Gastrocnemius medialis (tissue), 4 donors: ENCODE data around the gene TBX15. TPM values are rescaled to one million over a fixed set of nuclear protein-coding genes. Genes with fewer than 3 reads are reported as not detected.
A peak's percentile ranks its signal among the peaks of the same experiment; 100 is the strongest.

Experiments used
- ATAC-seq, 2 donors: fragments of 150-250 bp; one replicate each; pipeline ENCODE4 v1.9.1; 2016
- DNase-seq, 2 donors: peaks; one replicate each; pipeline ENCODE4 v3.0.0-alpha.2; 2019
- H3K27ac ChIP-seq, 4 donors: fragments of 200-600 bp; sonication (generic); 1 replicate in 1 of 4; 2 replicates in 3 of 4; pipeline ENCODE4 v1.5.1; 2016 to 2018; ENCODE audit warnings: mild to moderate bottlenecking in 2 of 4, moderate library complexity in 1 of 4
- H3K27me3 ChIP-seq, 3 donors: fragments of 200-600 bp; sonication (generic) in 2 of 3; 1 replicate in 1 of 3; 2 replicates in 2 of 3; pipeline versions ENCODE4 v1.5.1 to v1.6.0; 2016 to 2019; ENCODE audit warnings: mild to moderate bottlenecking in 1 of 3, moderate library complexity in 1 of 3
- H3K36me3 ChIP-seq, 2 donors: fragments of 200-600 bp; sonication (generic) in 1 of 2; one replicate each; pipeline ENCODE4 v1.5.1; 2017 to 2018
- H3K4me1 ChIP-seq, 2 donors: fragments of 200-600 bp; sonication (generic) in 1 of 2; one replicate each; pipeline ENCODE4 v1.5.1; 2016 to 2017; ENCODE audit warnings: mild to moderate bottlenecking in 2 of 2
- H3K4me3 ChIP-seq, 4 donors: fragments of 200-600 bp; sonication (generic) in 3 of 4; 1 replicate in 1 of 4; 2 replicates in 3 of 4; pipeline ENCODE4 v1.5.1; 2016 to 2019; ENCODE audit warnings: mild to moderate bottlenecking in 2 of 4
- H3K9me3 ChIP-seq, 3 donors: fragments of 200-600 bp; sonication (generic) in 2 of 3; 1 replicate in 1 of 3; 2 replicates in 2 of 3; pipeline ENCODE4 v1.5.1; 2016 to 2019
- POLR2A ChIP-seq, 2 donors: fragments of 450-650 bp; IDR thresholded peaks; one replicate each; pipeline ENCODE4 v1.6.1; 2017; ENCODE audit warnings: antibody characterized with exemption in 2 of 2, mild to moderate bottlenecking in 2 of 2, moderate library complexity in 2 of 2
- in situ Hi-C, 4 donors: fragments of 200-750 bp; cut with MboI; loops; one replicate each; pipeline versions ENCODE4 v1.15.0 to v1.8.0; 2017; ENCODE audit warnings: low sequenced_read_pairs in 4 of 4
- intact Hi-C: fragments of 100-400 bp; cut with DNase I; formaldehyde crosslinking; loops from one replicate; pipeline ENCODE4 v1.15.1; 2023; ENCODE audit warnings: low total_unique reads
- total RNA-seq, 4 donors: library from RNA; depleted of rRNA; stranded (reverse); fragments of >200 nt; gene quantifications; one replicate each; pipeline versions ENCODE4 v1.1.0 to v1.2.3, GENCODE V29; 2016
- TF ChIP-seq, protein P1 (sequence below), 5 experiments: fragments of 450-650 bp in 3 of 5; fragments of 200-600 bp in 2 of 5; sonication (generic) in 2 of 5; IDR thresholded peaks in 4 of 5; conservative IDR thresholded peaks in 1 of 5; 1 replicate in 4 of 5; 2 replicates in 1 of 5; pipeline ENCODE4 v1.5.1; 2016 to 2019; ENCODE audit warnings: antibody characterized with exemption in 5 of 5, mild to moderate bottlenecking in 3 of 5, moderate library complexity in 3 of 5

The TBX15 gene
- total RNA-seq, 4 donors from 2014 or later: 91.4 to 275 (median 245) TPM

DNA sequence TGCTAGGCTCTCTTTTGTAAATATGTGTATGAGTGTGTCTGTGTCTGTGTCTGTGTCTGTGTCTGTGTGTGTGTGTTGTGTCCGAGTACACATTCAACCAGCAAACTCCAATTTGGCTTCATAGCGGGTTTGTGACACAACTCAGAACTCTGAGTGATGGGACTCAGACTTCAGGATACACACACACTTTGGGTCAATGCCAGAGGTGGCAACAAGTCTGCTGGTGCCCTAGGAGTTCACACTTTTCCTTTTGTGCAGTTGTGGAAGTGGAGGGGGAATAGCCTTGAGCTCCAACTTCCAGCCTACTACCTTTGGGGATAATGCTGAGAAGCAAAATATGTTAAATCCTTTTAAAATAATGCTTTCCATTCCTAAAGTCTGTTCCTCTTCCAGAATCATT, 16.6 kb upstream of the TBX15 start:
- peaks cover 0 to 11% of the 10 kb centered on the region in 2 donors for H3K4me1 ChIP-seq
- H3K36me3 ChIP-seq: no peaks in the 10 kb centered on the region
- TF ChIP-seq, protein P1, sequence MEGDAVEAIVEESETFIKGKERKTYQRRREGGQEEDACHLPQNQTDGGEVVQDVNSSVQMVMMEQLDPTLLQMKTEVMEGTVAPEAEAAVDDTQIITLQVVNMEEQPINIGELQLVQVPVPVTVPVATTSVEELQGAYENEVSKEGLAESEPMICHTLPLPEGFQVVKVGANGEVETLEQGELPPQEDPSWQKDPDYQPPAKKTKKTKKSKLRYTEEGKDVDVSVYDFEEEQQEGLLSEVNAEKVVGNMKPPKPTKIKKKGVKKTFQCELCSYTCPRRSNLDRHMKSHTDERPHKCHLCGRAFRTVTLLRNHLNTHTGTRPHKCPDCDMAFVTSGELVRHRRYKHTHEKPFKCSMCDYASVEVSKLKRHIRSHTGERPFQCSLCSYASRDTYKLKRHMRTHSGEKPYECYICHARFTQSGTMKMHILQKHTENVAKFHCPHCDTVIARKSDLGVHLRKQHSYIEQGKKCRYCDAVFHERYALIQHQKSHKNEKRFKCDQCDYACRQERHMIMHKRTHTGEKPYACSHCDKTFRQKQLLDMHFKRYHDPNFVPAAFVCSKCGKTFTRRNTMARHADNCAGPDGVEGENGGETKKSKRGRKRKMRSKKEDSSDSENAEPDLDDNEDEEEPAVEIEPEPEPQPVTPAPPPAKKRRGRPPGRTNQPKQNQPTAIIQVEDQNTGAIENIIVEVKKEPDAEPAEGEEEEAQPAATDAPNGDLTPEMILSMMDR (IDR thresholded peaks at IDR 0.05 in 4 of 5, conservative IDR thresholded peaks at IDR 0.05 in 1 of 5): no peak
- no peak for TF ChIP-seq POLR2A (IDR thresholded peaks at IDR 0.05)
- intact Hi-C loops (loop anchor here (5.0 kb wide), 2 partner anchors 62 to 702 kb away; no protein-coding TSS in a partner anchor), in situ Hi-C loops (loop anchor here in 3 of 4 donors (25.0 kb wide), 2 partner anchors 217 to 842 kb away; no protein-coding TSS in a partner anchor)
- DNase-seq (no peak), ATAC-seq (no peak)
- H3K27me3 ChIP-seq: peaks cover 14 to 45% (median 18%) of the 10 kb centered on the region in 3 donors
- H3K9me3 ChIP-seq: no peaks in the 10 kb centered on the region
- H3K4me3 ChIP-seq: no peak overlapping the region
- no peak overlapping the region for H3K27ac ChIP-seq

DNA sequence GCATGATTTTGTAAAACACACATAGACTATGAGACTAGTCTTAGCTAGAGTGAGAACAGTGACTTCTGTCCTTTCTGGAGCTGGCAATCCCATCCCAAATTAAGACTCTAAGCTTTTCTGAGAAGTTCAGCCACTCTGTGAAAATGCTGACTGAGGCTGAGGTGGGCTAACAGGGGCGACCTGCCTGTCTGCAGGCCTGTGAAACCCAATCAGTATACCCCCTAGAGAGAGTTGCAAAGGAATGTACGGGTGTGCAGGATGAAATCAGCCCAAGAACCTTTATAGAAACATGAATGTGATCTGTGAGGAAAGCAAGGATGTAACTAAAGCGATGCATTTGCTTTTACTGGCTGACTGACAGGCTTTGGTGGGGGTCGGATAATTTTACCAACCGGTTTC, 16.0 kb upstream of the TBX15 start:
- ATAC-seq: no peak
- no peak for DNase-seq
- H3K4me3 ChIP-seq: no peak overlapping the region
- no peaks in the 10 kb centered on the region for H3K36me3 ChIP-seq
- TF ChIP-seq POLR2A (IDR thresholded peaks at IDR 0.05): no peak
- TF ChIP-seq, protein P1 (IDR thresholded peaks at IDR 0.05 in 4 of 5, conservative IDR thresholded peaks at IDR 0.05 in 1 of 5): no peak
- intact Hi-C loops: no loop called here
- peaks cover 14 to 52% (median 22%) of the 10 kb centered on the region in 3 donors for H3K27me3 ChIP-seq
- H3K4me1 ChIP-seq: peaks cover 0 to 11% of the 10 kb centered on the region in 2 donors
- no peaks in the 10 kb centered on the region for H3K9me3 ChIP-seq
- in situ Hi-C loops: loop anchor here in 3 of 4 donors (25.0 kb wide), 2 partner anchors 217 to 842 kb away; no protein-coding TSS in a partner anchor
- H3K27ac ChIP-seq: no peak overlapping the region

DNA sequence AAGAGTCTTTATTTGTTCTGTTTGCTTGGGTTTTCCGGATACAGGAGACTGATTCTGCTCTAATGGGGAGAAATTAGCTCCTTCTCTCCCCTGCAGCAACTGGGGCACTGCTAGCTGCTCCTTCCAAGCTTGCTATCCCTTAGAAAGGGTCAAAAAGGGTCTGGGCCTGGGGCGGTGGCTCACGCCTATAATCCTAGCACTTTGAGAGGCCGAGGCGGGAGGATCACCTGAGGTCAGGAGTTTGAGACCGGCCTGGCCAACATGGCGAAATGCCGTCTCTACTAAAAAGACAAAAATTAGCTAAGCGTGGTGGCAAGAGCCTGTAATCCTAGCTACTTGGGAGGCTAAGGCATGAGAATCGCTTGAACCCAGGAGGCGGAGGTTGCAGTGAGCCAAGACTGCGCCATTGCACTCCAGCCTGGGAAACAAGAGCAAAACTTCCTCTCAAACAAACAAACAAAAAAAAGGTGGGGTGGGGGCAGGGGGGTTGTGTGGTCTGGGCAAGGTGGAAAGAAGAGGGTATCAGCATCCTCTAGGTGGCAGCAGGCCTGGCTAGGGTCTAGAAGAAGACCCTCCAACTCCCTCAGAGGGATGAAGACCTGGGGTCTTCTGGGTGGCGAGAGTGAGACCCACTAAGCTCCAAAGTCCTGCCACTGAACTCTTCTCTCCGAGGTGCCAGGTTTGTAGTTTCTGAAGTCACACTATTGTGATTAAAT, 15.4 kb upstream of the TBX15 start:
- no peak for ATAC-seq
- TF ChIP-seq, protein P1 (IDR thresholded peaks at IDR 0.05 in 4 of 5, conservative IDR thresholded peaks at IDR 0.05 in 1 of 5): no peak
- no peak for TF ChIP-seq POLR2A (IDR thresholded peaks at IDR 0.05)
- no peak overlapping the region for H3K27ac ChIP-seq
- no peaks in the 10 kb centered on the region for H3K9me3 ChIP-seq
- H3K27me3 ChIP-seq: peaks cover 14 to 54% (median 22%) of the 10 kb centered on the region in 3 donors
- H3K4me1 ChIP-seq: peaks cover 0 to 11% of the 10 kb centered on the region in 2 donors
- no peaks in the 10 kb centered on the region for H3K36me3 ChIP-seq
- H3K4me3 ChIP-seq: no peak overlapping the region
- intact Hi-C loops: no loop called here
- in situ Hi-C loops: loop anchor here in 3 of 4 donors (25.0 kb wide), 2 partner anchors 216 to 841 kb away; no protein-coding TSS in a partner anchor
- no peak for DNase-seq

DNA sequence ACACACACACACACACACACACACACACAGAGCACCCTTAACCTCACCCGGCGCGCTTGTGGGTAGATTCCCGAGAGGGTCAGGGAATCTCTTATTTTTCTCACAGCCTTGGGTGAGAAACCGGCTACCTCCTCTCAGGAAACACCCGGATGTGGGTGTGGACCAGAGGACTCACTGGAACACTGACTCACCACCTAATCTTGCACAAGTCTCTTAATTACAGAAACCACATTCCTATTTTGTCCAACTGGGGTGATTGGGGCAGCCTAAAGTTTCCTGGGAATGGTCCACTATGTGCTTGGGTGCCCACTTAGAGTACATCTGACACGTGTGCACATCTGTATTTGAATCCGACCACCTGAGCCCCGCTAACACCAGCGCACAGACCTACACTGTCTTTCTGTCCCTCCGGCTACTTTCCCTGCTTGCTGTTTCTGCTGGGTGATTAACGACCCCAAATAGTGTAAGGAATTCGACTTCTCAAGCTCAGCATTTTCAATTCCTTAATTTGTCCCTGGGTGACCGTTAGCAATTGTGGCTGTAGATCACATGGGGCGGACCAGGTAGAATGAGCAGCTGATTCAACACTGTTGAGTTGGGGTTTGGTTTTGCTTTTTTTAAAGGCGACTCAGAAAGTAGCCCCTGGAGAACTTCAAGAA, 14.0 kb upstream of the TBX15 start:
- Histone ChIP-seq H3K4me1 (peaks cover 0 to 11% of the 10 kb centered on the region in 2 donors), H3K9me3 (no peaks in the 10 kb centered on the region), H3K27ac (peak overlapping the region in 3 of 4 donors; percentile 58 to 66 (median 64)), H3K4me3 (no peak overlapping the region), H3K27me3 (peaks cover 14 to 44% (median 22%) of the 10 kb centered on the region in 3 donors), H3K36me3 (no peaks in the 10 kb centered on the region)
- intact Hi-C loops (no loop called here), in situ Hi-C loops (loop anchor here in 3 of 4 donors (25.0 kb wide), 2 partner anchors 215 to 840 kb away; no protein-coding TSS in a partner anchor)
- ATAC-seq: peak; percentile 59 to 76
- DNase-seq: no peak
- TF ChIP-seq, protein P1 (IDR thresholded peaks at IDR 0.05 in 4 of 5, conservative IDR thresholded peaks at IDR 0.05 in 1 of 5): no peak
- no peak for TF ChIP-seq POLR2A (IDR thresholded peaks at IDR 0.05)
